ENCODE results near the gene PPM1B.

- no peak for TF ChIP-seq POLR2A (IDR thresholded peaks at IDR 0.05; ENCODE audit: low read depth, low read length)
- TF ChIP-seq CTCF (IDR thresholded peaks at IDR 0.05; ENCODE audit: extremely low read depth in 1 of 2, insufficient read depth in 1 of 2, low read depth in 1 of 2, low read length in 2 of 2): no peak
- no peak for TF ChIP-seq POLR2AphosphoS5 (IDR thresholded peaks at IDR 0.05; ENCODE audit: insufficient read depth, low read depth, low read length)
- TF ChIP-seq EZH2 (IDR thresholded peaks at IDR 0.05; ENCODE audit: borderline replicate concordance, low read depth, low read length, severe bottlenecking): no peak
- TF ChIP-seq MAX (IDR thresholded peaks at IDR 0.05; ENCODE audit: insufficient read depth, insufficient read length): no peak
- no peak for TF ChIP-seq GATA2 (IDR thresholded peaks at IDR 0.05; ENCODE audit: insufficient read depth, insufficient read length, low read depth, low read length)
These were observed 15.4 kb downstream of the PPM1B start for GRCh38 chr2:44184106-44184505.

All from endothelial cell of umbilical vein (primary cell).